ENCODE measurements around the gene SH3PXD2A.

Gene SH3PXD2A

DNA sequence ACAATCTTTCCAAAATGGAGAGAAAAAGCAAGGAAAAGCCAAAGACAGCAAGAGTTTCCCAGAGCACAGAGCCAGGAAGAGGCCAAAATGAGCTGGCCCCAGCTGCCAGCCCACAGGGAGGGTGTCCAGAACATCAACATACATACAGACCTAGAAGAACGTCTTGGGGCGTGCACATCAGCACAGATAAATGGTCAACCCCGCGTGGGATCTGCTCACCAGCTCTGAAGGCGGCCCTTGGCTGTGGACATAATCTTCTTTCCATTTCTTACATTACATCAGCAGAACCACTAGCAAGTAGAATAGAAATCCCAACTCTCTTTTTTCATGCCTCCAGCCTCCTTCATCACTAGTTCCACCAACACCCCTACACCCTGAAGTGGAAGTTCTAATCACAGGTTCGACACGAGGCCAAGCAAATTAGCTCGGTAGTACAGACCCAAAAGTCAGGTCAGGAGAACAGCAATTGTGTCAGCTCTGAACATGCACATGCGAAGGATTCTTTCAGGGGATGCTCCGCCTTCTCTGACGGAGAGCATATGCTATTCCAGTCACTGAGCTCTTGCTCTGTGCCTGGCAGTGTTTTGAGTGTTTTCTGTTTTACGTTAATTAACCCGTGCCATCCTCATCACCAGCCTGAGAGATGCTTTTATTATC lies 16.4 kb downstream of the SH3PXD2A start:
- DNase-seq: no peak
- in situ Hi-C loops (cut with MboI; ENCODE audit: low pct_unique_long_range_greater_than_20kb, low sequenced_read_pairs): no loop called here

DNA sequence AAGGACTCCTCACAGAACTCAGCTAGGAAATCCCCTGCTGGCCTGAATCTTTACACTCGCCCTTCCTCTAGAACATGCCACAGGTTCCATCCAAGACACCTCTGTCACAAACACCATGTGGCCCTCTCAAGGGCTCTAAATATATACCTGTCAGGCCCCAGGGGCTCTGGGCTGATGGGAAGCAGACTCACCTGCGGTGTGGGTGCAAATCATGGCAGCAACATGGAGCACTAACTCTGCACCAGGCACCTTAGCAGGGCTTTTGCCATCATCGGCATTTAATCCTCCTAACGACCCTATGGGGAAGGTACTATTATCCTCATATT lies 17.3 kb downstream of the SH3PXD2A start:
- DNase-seq: no peak
- in situ Hi-C loops (cut with MboI; ENCODE audit: low pct_unique_long_range_greater_than_20kb, low sequenced_read_pairs): no loop called here

DNA sequence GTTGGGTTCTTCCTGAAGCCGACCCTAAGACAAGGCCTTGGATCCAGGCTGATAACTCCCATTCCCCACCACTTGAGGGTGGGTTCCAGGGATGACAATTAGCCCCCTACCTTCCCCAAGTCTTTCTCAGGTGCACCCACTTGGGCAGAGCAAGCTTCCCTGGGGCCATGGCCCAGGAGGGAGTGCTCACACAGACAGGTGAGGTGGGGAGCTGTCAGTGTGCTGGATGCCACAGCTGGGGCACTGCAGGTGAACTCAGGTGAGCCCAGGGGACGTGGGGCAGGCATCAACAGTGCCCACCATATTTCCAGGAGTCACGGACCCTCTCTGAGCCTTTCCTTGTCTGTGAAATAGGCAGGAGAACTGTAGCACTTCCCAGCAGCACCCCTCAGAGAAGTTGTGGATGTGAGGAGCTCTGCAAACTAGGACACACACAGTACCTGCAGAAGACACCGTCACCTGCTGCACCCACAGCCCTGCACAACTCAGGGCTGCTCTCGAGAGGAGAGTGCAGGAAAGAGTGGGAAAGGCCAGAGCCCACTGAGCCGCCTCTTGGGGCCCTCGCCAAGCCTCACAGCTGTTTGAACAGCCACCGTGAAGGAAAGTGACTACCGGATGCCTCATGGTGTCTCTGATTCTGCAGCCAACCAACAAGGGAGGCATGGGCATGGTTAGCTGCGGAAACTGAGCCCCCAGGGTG lies 17.9 kb downstream of the SH3PXD2A start:
- in situ Hi-C loops (cut with MboI; ENCODE audit: low pct_unique_long_range_greater_than_20kb, low sequenced_read_pairs): no loop called here

DNA sequence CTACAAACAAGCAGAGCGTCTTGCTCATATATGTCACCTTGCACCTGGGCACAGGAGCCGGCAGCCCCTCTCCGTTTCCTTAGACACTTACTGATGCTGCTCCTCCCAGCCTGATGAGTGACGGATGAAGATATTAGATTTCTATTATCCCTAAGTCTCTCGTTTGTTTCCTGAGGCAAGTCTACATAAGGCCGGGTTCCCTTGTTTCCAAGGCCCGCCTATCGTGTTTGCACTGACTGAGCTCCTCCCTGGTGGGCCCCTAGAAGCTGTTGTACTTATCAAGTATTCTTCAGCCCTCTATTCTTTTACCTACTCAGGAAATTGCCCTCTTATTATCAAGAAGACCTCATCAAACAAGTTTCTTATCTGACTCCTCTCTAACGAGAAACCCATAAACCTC lies 18.5 kb downstream of the SH3PXD2A start:
- DNase-seq: no peak
- in situ Hi-C loops (cut with MboI; ENCODE audit: low pct_unique_long_range_greater_than_20kb, low sequenced_read_pairs): no loop called here

More for the DNA sequence above, 17.9 kb downstream of the SH3PXD2A start:
- no peak for DNase-seq

GRCh38 chr10:103836273-103836672 lies 19.1 kb downstream of the SH3PXD2A start:
- DNase-seq: no peak
- in situ Hi-C loops (cut with MboI; ENCODE audit: low pct_unique_long_range_greater_than_20kb, low sequenced_read_pairs): no loop called here

GRCh38 chr10:103835096-103836050 lies 20.0 kb downstream of the SH3PXD2A start:
- in situ Hi-C loops (cut with MboI; ENCODE audit: low pct_unique_long_range_greater_than_20kb, low sequenced_read_pairs): no loop called here
- no peak for DNase-seq

GRCh38 chr10:103834436-103835095 lies 20.8 kb downstream of the SH3PXD2A start:
- in situ Hi-C loops (cut with MboI; ENCODE audit: low pct_unique_long_range_greater_than_20kb, low sequenced_read_pairs): no loop called here
- DNase-seq: no peak

- in situ Hi-C loops (cut with MboI; ENCODE audit: low pct_unique_long_range_greater_than_20kb, low sequenced_read_pairs): no loop called here
- DNase-seq: peak; percentile 31
These were observed 21.5 kb downstream of the SH3PXD2A start for GRCh38 chr10:103833731-103834365.

- no peak for DNase-seq
- in situ Hi-C loops (cut with MboI; ENCODE audit: low pct_unique_long_range_greater_than_20kb, low sequenced_read_pairs): no loop called here
These were observed 22.6 kb downstream of the SH3PXD2A start for GRCh38 chr10:103832806-103833205.

DNA sequence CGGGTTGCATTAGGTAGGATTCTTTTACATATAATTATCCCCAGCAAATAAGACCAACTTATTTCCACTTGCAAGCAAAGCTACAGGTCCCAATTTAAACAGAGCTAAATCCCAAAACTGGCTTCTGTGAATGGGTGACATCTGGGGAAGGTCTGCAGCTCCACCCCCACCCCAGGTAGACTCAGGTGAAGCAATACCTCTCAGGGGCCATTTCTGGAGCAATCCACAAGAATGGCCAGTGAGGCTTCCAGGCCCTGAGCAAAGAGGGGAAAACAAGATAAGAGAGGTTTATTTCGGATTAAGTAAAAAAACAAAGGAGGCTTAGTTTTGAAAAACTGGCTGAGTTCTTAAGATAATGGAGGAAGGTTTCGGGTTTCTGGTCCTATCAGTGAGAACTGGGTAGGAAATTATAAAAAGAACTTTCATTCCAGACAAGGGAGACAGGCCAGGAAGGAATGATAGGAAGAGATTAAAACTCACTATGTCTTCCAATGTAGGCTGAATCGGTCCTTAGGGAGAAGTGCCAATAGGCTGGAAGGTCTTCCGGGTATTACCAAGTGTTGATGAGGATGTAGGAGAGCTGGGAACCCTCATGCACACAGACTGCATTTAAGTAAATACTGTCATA lies 25.4 kb downstream of the SH3PXD2A start:
- no peak for DNase-seq

DNA sequence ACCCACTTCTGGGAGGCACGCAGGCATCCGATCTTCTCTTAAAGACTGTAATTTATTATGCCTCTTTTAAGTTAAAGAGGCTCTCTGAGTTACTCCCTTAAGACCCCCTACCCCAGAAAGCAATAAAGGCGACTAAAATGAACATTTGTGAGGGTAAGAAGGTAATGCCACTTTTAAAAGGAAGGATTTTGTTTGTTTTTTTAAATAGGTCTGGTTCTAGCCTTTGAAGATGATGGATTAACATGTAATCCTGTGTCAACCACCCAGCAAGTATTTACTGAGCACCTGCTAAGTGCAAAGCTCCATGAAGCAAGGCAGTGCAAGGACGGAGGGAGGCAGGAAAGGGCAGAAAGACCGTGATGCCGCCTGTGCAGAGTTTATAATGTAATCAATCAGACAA lies 26.1 kb downstream of the SH3PXD2A start:
- in situ Hi-C loops (cut with MboI; ENCODE audit: low pct_unique_long_range_greater_than_20kb, low sequenced_read_pairs): no loop called here
- DNase-seq: no peak

More for the DNA sequence above, 25.4 kb downstream of the SH3PXD2A start:
- in situ Hi-C loops (cut with MboI; ENCODE audit: low pct_unique_long_range_greater_than_20kb, low sequenced_read_pairs): no loop called here

- no peak for DNase-seq
- in situ Hi-C loops (cut with MboI; ENCODE audit: low pct_unique_long_range_greater_than_20kb, low sequenced_read_pairs): no loop called here
These were observed 26.7 kb downstream of the SH3PXD2A start for GRCh38 chr10:103828587-103829197.

- no peak for DNase-seq
- in situ Hi-C loops (cut with MboI; ENCODE audit: low pct_unique_long_range_greater_than_20kb, low sequenced_read_pairs): no loop called here
These were observed 27.3 kb downstream of the SH3PXD2A start for GRCh38 chr10:103828107-103828506.

DNA sequence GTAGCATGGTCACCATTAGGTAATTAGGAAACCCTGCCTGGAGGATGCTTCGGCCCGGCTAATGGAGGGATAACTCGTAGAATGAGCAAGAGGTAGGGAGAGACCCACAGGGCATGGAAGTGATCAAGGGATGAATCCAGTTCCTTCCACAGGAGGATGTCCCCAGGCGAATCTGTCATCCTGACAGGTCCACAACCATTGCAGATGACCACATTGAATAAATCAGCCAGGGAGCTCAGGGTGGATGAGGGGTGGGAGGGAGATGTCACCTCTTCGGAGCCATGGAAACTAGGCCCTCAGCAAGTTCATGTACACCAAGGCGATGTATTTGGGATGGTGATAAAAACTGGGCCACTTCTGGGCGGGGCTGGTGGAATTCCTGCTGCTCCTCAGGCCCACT lies 28.5 kb downstream of the SH3PXD2A start:
- in situ Hi-C loops (cut with MboI; ENCODE audit: low pct_unique_long_range_greater_than_20kb, low sequenced_read_pairs): no loop called here

GRCh38 chr10:103824281-103824680 lies 31.1 kb downstream of the SH3PXD2A start:
- in situ Hi-C loops (cut with MboI; ENCODE audit: low pct_unique_long_range_greater_than_20kb, low sequenced_read_pairs): no loop called here

More for the DNA sequence above, 28.5 kb downstream of the SH3PXD2A start:
- DNase-seq: no peak

GRCh38 chr10:103823706-103824272 lies 31.6 kb downstream of the SH3PXD2A start:
- no peak for DNase-seq
- in situ Hi-C loops (cut with MboI; ENCODE audit: low pct_unique_long_range_greater_than_20kb, low sequenced_read_pairs): no loop called here

More at GRCh38 chr10:103824281-103824680, 31.1 kb downstream of the SH3PXD2A start:
- peak; percentile 37 for DNase-seq

DNA sequence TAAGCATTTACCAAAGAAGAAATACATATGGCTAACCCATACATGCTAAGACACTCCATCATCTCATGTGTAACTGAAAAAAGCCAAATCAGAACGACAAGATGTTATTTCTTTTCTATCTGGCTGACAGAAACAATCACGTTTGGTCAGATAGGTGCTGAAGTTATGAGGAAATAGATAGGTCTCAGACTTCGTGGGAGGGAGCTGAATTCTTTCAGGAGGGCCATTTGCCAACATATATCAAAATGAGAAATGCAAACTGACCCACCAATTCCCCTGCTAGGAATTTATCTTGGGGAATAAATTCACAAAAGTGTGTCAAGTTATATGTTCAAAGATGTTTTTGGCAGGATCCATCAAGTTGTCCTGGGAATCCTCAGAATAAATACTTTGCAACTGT lies 32.6 kb downstream of the SH3PXD2A start:
- in situ Hi-C loops (cut with MboI; ENCODE audit: low pct_unique_long_range_greater_than_20kb, low sequenced_read_pairs): no loop called here
- no peak for DNase-seq

Data from KBM-7 (cell line).